H1 (cell line): ENCODE data around the gene FBXO2. TPM values are rescaled to one million over a fixed set of nuclear protein-coding genes. Genes with fewer than 3 reads are reported as not detected.

ENCODE experiments used
- CHD2 ChIP-seq: IDR thresholded peaks from 2 replicates; pipeline ENCODE4 v1.6.1; 2012; ENCODE audit warnings: low read length, improper control_type of control experiment
- CTBP2 ChIP-seq: IDR thresholded peaks from 2 replicates; pipeline ENCODE4 v1.7.0; 2011; ENCODE audit warnings: borderline replicate concordance, mild to moderate bottlenecking, moderate library complexity, mixed read lengths, low read length; ENCODE audit not compliant: insufficient read depth, insufficient read length
- HDAC2 ChIP-seq, 2 experiments: fragments of 300-600 bp in 1 of 2; sonication (generic) in 1 of 2; IDR thresholded peaks; 2 replicates each; pipeline ENCODE4 v1.6.1; 2011 to 2012; ENCODE audit warnings: low read depth in 2 of 2, low read length in 2 of 2, mild to moderate bottlenecking in 2 of 2, moderate library complexity in 2 of 2, borderline replicate concordance in 1 of 2, inconsistent platforms in 1 of 2
- KDM1A ChIP-seq: fragments of 200-600, 300-600 bp; sonication (generic); IDR thresholded peaks from 2 replicates; pipeline ENCODE4 v1.7.1; 2016; ENCODE audit warnings: mild to moderate bottlenecking, low read length, borderline replicate concordance
- KDM4A ChIP-seq: IDR thresholded peaks from one replicate; pipeline ENCODE4 v1.7.1; 2012; ENCODE audit warnings: low read depth, mild to moderate bottlenecking, moderate library complexity, low read length, inconsistent platforms; ENCODE audit not compliant: severe bottlenecking
- MAFK ChIP-seq: IDR thresholded peaks from 2 replicates; pipeline ENCODE4 v1.6.1; 2012; ENCODE audit warnings: low read depth, mild to moderate bottlenecking, improper control_type of control experiment, low read length
- RAD21 ChIP-seq, 2 experiments: IDR thresholded peaks in 1 of 2; conservative IDR thresholded peaks in 1 of 2; 2 replicates each; pipeline ENCODE4 v1.6.1; 2011; ENCODE audit warnings: low read depth in 2 of 2, low read length in 2 of 2, improper control_type of control experiment in 1 of 2, inconsistent platforms in 1 of 2, mild to moderate bottlenecking in 1 of 2, moderate library complexity in 1 of 2
- SIN3A ChIP-seq, 2 experiments: IDR thresholded peaks in 1 of 2; conservative IDR thresholded peaks in 1 of 2; 2 replicates each; pipeline ENCODE4 v1.6.1; 2011 to 2012; ENCODE audit warnings: low read length in 2 of 2, improper control_type of control experiment in 1 of 2, low read depth in 1 of 2, mild to moderate bottlenecking in 1 of 2
- SIX5 ChIP-seq: IDR thresholded peaks from 2 replicates; pipeline ENCODE4 v1.6.1; 2011; ENCODE audit warnings: mild to moderate bottlenecking, low read depth, low read length
- TCF12 ChIP-seq: IDR thresholded peaks from 2 replicates; pipeline ENCODE4 v1.6.1; 2011; ENCODE audit warnings: low read depth, mild to moderate bottlenecking, low read length
- polyA plus RNA-seq, 7 experiments: library from polyadenylated mRNA; depleted of rRNA in 3 of 7; stranded (reverse) in 5 of 7; unstranded in 2 of 7; fragments of >200 nt in 5 of 7; fragments of 200-250 nt in 2 of 7; gene quantifications; 1 replicate in 5 of 7; 2 replicates in 1 of 7; 4 replicates in 1 of 7; pipeline versions ENCODE4 v1.2.1 to v1.2.3, GENCODE V29; 2011 to 2013; ENCODE audit warnings: missing spikeins in 2 of 7, mixed read lengths in 2 of 7
- total RNA-seq: library from RNA; stranded (reverse); fragmentation: NEBNext Ultra II Directional; extraction: Animal tissue kit (Norgen Biotek cat#: 25700); gene quantifications from 2 replicates; pipeline ENCODE4 v1.2.1, GENCODE V29; 2021
- TF ChIP-seq, protein P1 (sequence below): IDR thresholded peaks from 2 replicates; pipeline ENCODE4 v1.6.1; 2012; ENCODE audit warnings: low read length, inconsistent platforms
- TF ChIP-seq, protein P2 (sequence below), 3 experiments: IDR thresholded peaks; 1 replicate in 2 of 3; 2 replicates in 1 of 3; pipeline versions ENCODE4 v1.5.1 to v1.6.1; 2011; ENCODE audit warnings: low read length in 3 of 3, mild to moderate bottlenecking in 3 of 3, inconsistent platforms in 2 of 3, low read depth in 1 of 3, moderate library complexity in 1 of 3; ENCODE audit not compliant: insufficient read depth in 1 of 3; ENCODE audit errors: control extremely low read depth in 1 of 3
- TF ChIP-seq, protein P3 (sequence below): IDR thresholded peaks from 2 replicates; pipeline ENCODE4 v1.6.1; 2012; ENCODE audit warnings: inconsistent platforms

The FBXO2 gene
- total and polyA plus RNA-seq, 2 of the 8 experiments (the other 6 are each of a cell fraction or from before 2014, with no cell fraction given): 51.3 to 57.9 TPM

DNA sequence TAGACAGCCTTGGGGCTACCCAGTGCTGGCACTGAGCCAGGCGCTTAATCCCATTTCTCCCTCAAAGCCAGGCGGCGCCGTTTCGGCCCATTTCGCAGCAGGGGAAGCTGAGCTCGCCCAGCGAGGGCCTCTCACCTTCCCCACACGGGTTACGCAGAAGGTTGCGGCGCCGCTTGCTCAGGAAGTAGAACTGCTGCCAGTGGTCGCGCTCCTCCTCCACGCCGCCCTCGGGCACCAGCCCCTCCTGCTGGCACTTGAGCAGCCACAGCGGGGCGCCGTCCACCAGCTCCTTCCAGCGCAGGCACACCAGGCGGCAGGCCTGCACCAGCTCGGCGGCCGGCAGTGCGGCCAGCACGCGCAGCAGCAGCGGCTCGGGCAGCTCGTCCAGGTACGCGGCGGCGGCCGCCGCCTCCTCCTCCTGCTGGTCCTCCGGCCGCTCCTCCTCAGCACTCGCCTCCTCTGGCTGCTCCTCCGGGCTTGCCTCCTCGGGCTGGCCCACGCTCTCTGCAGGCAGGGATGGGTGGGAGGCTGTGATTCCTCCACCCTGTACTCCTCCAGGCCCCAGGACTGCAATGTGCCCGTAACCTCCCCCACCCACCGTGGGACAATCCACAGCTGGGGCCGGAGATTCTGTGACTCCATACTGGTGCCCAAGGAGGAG is 3.8 kb downstream of the FBXO2 start (continued):
- TF ChIP-seq, protein P1, sequence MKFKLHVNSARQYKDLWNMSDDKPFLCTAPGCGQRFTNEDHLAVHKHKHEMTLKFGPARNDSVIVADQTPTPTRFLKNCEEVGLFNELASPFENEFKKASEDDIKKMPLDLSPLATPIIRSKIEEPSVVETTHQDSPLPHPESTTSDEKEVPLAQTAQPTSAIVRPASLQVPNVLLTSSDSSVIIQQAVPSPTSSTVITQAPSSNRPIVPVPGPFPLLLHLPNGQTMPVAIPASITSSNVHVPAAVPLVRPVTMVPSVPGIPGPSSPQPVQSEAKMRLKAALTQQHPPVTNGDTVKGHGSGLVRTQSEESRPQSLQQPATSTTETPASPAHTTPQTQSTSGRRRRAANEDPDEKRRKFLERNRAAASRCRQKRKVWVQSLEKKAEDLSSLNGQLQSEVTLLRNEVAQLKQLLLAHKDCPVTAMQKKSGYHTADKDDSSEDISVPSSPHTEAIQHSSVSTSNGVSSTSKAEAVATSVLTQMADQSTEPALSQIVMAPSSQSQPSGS: no peak
- 0 out of 4 replicates have a peak, but pooled peaks of 1 of the 2 experiments have one; percentile 42 for TF ChIP-seq SIN3A (conservative IDR thresholded peaks at IDR 0.05 in 1 of 2, IDR thresholded peaks at IDR 0.05 in 1 of 2; ENCODE audit: low read depth in 1 of 2, low read length in 2 of 2)
- TF ChIP-seq, protein P2, sequence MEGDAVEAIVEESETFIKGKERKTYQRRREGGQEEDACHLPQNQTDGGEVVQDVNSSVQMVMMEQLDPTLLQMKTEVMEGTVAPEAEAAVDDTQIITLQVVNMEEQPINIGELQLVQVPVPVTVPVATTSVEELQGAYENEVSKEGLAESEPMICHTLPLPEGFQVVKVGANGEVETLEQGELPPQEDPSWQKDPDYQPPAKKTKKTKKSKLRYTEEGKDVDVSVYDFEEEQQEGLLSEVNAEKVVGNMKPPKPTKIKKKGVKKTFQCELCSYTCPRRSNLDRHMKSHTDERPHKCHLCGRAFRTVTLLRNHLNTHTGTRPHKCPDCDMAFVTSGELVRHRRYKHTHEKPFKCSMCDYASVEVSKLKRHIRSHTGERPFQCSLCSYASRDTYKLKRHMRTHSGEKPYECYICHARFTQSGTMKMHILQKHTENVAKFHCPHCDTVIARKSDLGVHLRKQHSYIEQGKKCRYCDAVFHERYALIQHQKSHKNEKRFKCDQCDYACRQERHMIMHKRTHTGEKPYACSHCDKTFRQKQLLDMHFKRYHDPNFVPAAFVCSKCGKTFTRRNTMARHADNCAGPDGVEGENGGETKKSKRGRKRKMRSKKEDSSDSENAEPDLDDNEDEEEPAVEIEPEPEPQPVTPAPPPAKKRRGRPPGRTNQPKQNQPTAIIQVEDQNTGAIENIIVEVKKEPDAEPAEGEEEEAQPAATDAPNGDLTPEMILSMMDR (IDR thresholded peaks at IDR 0.05; ENCODE audit: control extremely low read depth in 1 of 3, insufficient read depth in 1 of 3, low read depth in 1 of 3, low read length in 3 of 3): peak in 2 of 3 experiments; percentile 41 to 45; a peak in 3 of 4 replicates
- TF ChIP-seq MAFK: no peak
- TF ChIP-seq CTBP2: peak; percentile 79
- TF ChIP-seq TCF12: no peak
- TF ChIP-seq, protein P3, sequence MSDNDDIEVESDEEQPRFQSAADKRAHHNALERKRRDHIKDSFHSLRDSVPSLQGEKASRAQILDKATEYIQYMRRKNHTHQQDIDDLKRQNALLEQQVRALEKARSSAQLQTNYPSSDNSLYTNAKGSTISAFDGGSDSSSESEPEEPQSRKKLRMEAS: peak; percentile 72
- TF ChIP-seq KDM4A: peak; percentile 35
- peak; percentile 85 for TF ChIP-seq KDM1A
- TF ChIP-seq CHD2: no peak
- no peak for TF ChIP-seq SIX5
- TF ChIP-seq RAD21 (IDR thresholded peaks at IDR 0.05 in 1 of 2, conservative IDR thresholded peaks at IDR 0.05 in 1 of 2; ENCODE audit: low read depth in 2 of 2, low read length in 2 of 2): peak; percentile 51 to 66
- TF ChIP-seq HDAC2 (IDR thresholded peaks at IDR 0.05; ENCODE audit: borderline replicate concordance in 1 of 2, low read depth in 2 of 2, low read length in 2 of 2): peak in 1 of 2 experiments; percentile 65; a peak in 1 of 4 replicates
